Stimulated activated CD4-positive, alpha-beta T cell treated with anti-CD3 and anti-CD28 coated beads, Interleukin-4, amount 100 ng/mL, for 24 hours (primary cell): ENCODE measurements around the gene SHLD2.
"Not testable (repeated sequence)": the region's sequence is repeated elsewhere in the genome, so short reads cannot be mapped to it uniquely, and the experiment has no call there.

Experiments used
- DNase-seq: peaks from one replicate; pipeline ENCODE4 v3.0.0-alpha.2; 2020

Gene SHLD2

GRCh38 chr10:87089746-87090145 is 5.3 kb upstream of the SHLD2 start:
- no peak for DNase-seq

- DNase-seq: no peak
Measured at GRCh38 chr10:87090779-87091178, 4.2 kb upstream of the SHLD2 start.

GRCh38 chr10:87092376-87092860 is 2.6 kb upstream of the SHLD2 start:
- no peak for DNase-seq

GRCh38 chr10:87092861-87093631 is 2.0 kb upstream of the SHLD2 start:
- DNase-seq: peak; percentile 27

GRCh38 chr10:87093632-87094372 is 1.2 kb upstream of the SHLD2 start:
- DNase-seq: peak; percentile 76

GRCh38 chr10:87095236-87095945 is 385 bp downstream of the SHLD2 start:
- peak; percentile 77 for DNase-seq

GRCh38 chr10:87101996-87102395 is 7.0 kb downstream of the SHLD2 start:
- no peak for DNase-seq

- DNase-seq: not testable (repeated sequence)
Measured at GRCh38 chr10:87104727-87105126, 9.7 kb downstream of the SHLD2 start.

- no peak for DNase-seq
Measured at GRCh38 chr10:87105446-87106124, 10.6 kb downstream of the SHLD2 start.

- DNase-seq: not testable (repeated sequence)
Measured at GRCh38 chr10:87118122-87118521, 23.1 kb downstream of the SHLD2 start.

GRCh38 chr10:87119029-87119428 is 24.0 kb downstream of the SHLD2 start:
- not testable (repeated sequence) for DNase-seq

- DNase-seq: not testable (repeated sequence)
Measured at GRCh38 chr10:87123351-87123750, 28.3 kb downstream of the SHLD2 start.

GRCh38 chr10:87127048-87127447 is 32.0 kb downstream of the SHLD2 start:
- DNase-seq: not testable (repeated sequence)

- DNase-seq: not testable (repeated sequence)
Measured at GRCh38 chr10:87127607-87128156, 32.7 kb downstream of the SHLD2 start.

GRCh38 chr10:87132176-87132575 is 37.2 kb downstream of the SHLD2 start:
- DNase-seq: not testable (repeated sequence)

- not testable (repeated sequence) for DNase-seq
Measured at GRCh38 chr10:87133936-87134335, 38.9 kb downstream of the SHLD2 start.

- not testable (repeated sequence) for DNase-seq
Measured at GRCh38 chr10:87134440-87134839, 39.4 kb downstream of the SHLD2 start.

- not testable (repeated sequence) for DNase-seq
Measured at GRCh38 chr10:87137478-87137877, 42.5 kb downstream of the SHLD2 start.

- not testable (repeated sequence) for DNase-seq
Measured at GRCh38 chr10:87142230-87143108, 47.5 kb downstream of the SHLD2 start.

- DNase-seq: not testable (repeated sequence)
Measured at GRCh38 chr10:87143109-87143418, 48.1 kb downstream of the SHLD2 start.

- DNase-seq: not testable (repeated sequence)
Measured at GRCh38 chr10:87145598-87145997, 50.6 kb downstream of the SHLD2 start.
